Fibroblast of mammary gland (primary cell): Measurements from ENCODE around the gene KTN1.

ENCODE experiments used
- DNase-seq: peaks from one replicate; pipeline ENCODE4 v3.0.0-alpha.2; 2010; ENCODE audit warnings: low read depth
- H3K4me3 ChIP-seq: 2 replicates; pipeline ENCODE4 v1.5.1; 2011; ENCODE audit warnings: low read depth, mild to moderate bottlenecking, low read length, moderate library complexity; ENCODE audit not compliant: control insufficient read depth
- TF ChIP-seq, protein P1 (sequence below): conservative IDR thresholded peaks from 2 replicates; pipeline ENCODE4 v1.5.1; 2011; ENCODE audit warnings: low read depth, low read length, inconsistent platforms; ENCODE audit not compliant: control insufficient read depth, insufficient read depth

Gene KTN1

GRCh38 chr14:55691659-55692058, 111.7 kb downstream of the KTN1 start:
- TF ChIP-seq, protein P1, sequence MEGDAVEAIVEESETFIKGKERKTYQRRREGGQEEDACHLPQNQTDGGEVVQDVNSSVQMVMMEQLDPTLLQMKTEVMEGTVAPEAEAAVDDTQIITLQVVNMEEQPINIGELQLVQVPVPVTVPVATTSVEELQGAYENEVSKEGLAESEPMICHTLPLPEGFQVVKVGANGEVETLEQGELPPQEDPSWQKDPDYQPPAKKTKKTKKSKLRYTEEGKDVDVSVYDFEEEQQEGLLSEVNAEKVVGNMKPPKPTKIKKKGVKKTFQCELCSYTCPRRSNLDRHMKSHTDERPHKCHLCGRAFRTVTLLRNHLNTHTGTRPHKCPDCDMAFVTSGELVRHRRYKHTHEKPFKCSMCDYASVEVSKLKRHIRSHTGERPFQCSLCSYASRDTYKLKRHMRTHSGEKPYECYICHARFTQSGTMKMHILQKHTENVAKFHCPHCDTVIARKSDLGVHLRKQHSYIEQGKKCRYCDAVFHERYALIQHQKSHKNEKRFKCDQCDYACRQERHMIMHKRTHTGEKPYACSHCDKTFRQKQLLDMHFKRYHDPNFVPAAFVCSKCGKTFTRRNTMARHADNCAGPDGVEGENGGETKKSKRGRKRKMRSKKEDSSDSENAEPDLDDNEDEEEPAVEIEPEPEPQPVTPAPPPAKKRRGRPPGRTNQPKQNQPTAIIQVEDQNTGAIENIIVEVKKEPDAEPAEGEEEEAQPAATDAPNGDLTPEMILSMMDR, result no peak
- H3K4me3 ChIP-seq, result no peak overlapping the region
- DNase-seq, result no peak

DNA sequence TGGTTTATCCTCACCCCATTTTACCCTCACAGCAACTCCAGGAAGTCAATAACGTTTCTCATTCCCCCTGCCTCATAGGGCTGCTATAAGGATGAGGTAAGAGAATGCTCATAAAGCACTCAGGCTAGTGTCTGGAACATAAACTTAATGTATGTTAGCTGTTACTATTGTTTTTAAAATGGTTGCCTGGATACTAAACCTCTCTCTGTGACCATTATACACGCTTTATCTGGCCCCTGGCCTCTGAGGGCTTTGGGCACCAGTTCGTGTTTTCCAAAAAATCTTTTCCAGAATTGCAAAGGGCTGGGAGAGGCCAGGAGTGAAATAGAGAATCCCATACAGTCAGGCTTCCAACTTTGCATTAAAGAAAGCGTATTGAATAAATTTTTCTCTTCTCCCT, 113.9 kb downstream of the KTN1 start:
- no peak for DNase-seq
- TF ChIP-seq, protein P1, result no peak
- H3K4me3 ChIP-seq, result no peak overlapping the region

- TF ChIP-seq, protein P1, result no peak
- no peak for DNase-seq
- H3K4me3 ChIP-seq, result no peak overlapping the region
Measured at GRCh38 chr14:55697414-55697861, 117.4 kb downstream of the KTN1 start.

DNA sequence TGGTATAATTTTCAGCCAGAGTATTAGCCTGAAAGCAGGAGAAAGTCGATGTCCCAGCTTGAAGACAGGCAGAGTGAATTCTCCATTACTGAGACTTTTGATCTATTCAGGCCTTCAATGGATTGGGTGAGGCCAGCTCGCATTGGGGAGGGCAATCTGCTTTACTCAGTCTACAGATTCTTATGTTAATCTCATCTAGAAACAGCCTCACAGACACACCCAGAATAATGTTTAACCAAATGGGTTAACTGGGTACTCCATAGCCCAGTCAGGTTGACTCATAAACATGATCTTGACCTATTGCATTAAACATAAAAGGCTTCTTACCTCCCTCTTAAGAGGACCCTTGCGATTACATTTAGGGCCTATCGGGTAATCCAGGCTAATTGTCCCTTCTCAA, 118.0 kb downstream of the KTN1 start:
- TF ChIP-seq, protein P1, result no peak
- H3K4me3 ChIP-seq, result no peak overlapping the region
- no peak for DNase-seq

- H3K4me3 ChIP-seq, result no peak overlapping the region
- TF ChIP-seq, protein P1, result no peak
- peak; percentile 63 for DNase-seq
Measured at GRCh38 chr14:55699131-55700057, 119.4 kb downstream of the KTN1 start.

GRCh38 chr14:55701638-55702037, 121.6 kb downstream of the KTN1 start:
- DNase-seq, result peak; percentile 87
- TF ChIP-seq, protein P1, result no peak
- H3K4me3 ChIP-seq, result no peak overlapping the region
